Regular cardiac myocyte (primary cell): ENCODE results near the gene GRK2. TPM values are rescaled to one million over a fixed set of nuclear protein-coding genes. Genes with fewer than 3 reads are reported as not detected.

Source experiments
- total RNA-seq: library from RNA; depleted of rRNA; stranded (reverse); fragments of >200 nt; gene quantifications from 2 replicates; pipeline ENCODE4 v1.2.3, GENCODE V29; 2014

Gene GRK2
- total RNA-seq: 24.0 and 41.6 TPM in 2 replicates

DNA sequence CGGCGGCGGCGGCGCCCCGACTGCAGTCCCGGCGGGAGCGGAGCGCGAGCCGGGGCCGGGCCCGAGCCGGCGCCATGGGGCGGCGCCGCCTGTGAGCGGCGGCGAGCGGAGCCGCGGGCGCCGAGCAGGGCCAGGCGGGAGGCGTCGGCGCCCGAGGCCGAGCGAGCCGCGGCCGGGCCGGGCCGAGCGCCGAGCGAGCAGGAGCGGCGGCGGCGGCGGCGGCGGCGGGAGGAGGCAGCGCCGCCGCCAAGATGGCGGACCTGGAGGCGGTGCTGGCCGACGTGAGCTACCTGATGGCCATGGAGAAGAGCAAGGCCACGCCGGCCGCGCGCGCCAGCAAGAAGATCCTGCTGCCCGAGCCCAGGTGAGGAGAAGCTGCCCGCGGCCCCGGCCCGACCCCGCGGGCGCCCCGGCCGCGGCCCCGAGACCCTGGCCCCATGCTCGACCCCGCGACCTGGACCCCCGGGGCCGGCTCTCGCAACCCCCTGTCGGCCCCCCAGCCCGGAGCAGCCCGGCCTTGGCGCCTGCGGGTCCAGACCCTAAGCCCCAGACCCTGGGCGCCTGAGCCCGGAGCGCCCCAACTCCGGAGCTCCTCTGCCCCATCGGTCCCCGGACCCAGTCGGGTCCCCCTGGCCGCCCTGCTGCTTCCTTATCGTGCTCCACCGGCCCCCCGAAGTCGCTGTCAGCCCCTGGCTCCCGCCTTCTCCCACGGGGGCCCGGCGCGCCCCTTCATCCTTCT lies at the start of gene GRK2:
GRK2 (plus strand) TSS at position 25 of the 739 bp plus-strand sequence; CDS start at position 252, 227 bp downstream.

DNA sequence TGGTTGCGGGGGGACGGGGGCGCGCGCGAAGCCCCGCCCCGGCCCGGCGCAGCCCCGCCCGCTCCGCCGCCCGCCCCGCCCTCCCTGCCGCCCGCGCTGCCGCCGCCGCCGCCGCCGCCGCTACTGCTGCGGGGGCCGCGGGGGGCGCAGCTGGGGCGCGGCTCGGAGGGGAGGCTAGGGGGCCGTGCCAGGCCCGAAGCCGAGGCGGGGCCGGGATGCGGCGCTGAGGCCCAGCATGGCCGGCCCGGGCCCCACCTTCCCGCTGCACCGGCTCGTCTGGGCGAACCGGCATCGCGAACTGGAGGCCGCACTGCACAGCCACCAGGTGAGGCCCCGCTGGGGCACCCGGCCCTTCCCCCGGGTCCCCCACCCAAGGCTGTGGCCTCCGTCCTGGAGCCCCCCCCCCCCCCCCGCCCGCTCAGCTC lies 23.0 kb downstream of the GRK2 start, which contains the start of gene ANKRD13D:
ANKRD13D (plus strand) TSS at position 78 of the 425 bp plus-strand sequence; CDS start at position 236, 158 bp downstream.

DNA sequence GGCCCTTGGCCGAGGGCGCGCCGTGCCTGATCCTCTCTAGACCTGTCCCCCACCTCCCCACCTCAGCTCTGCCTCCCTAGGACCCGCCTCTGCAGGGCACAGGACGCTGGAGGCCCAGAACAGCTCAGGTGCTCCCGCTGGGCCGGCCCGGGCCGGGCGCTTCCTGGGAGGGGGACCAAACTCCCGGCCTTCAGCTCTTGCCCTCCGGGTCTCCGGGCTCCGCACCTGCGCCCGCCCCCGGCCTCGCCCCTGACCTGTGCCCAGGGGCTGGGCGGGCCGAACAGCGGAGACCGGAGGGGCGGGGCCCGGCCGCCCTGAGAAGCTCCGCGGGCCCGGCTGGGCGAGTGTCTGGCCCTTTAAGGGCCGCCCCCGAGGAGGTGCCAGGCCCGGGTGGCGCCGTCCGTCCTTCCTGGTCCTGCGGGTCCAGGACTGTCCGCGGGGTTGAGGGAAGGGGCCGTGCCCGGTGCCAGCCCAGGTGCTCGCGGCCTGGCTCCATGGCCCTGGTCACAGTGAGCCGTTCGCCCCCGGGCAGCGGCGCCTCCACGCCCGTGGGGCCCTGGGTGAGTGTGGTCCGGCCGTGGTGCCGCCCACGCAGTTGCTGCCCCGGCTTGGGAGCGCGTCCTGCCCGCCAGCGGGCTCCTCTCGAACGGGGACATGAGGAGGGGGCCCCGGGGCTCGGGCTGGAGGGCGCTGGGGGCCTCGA lies 37.0 kb downstream of the GRK2 start, which contains the start of gene SSH3:
SSH3 (plus strand) TSS at position 399 of the 703 bp plus-strand sequence; CDS start at position 495, 96 bp downstream.

Other genes with a start within 250 kb of the GRK2 start
- gene SYT12, start 243.3 kb upstream of the GRK2 start, total RNA-seq: 0.19 and 2.0 TPM in 2 replicates
- 6.2 and 6.5 TPM in 2 replicates for gene RHOD, start 209.6 kb upstream of the GRK2 start, total RNA-seq
- gene KDM2A, start 147.2 kb upstream of the GRK2 start, total RNA-seq: 38.9 and 40.3 TPM in 2 replicates
- 33.3 and 33.7 TPM in 2 replicates for gene ANKRD13D, start 22.8 kb downstream of the GRK2 start, total RNA-seq
- gene SSH3, start 37.1 kb downstream of the GRK2 start, total RNA-seq: 5.6 and 14.9 TPM in 2 replicates
- 58.6 and 74.8 TPM in 2 replicates for gene POLD4, start 87.1 kb downstream of the GRK2 start, total RNA-seq
- 3.4 and 7.1 TPM in 2 replicates for gene CLCF1, start 107.1 kb downstream of the GRK2 start, total RNA-seq
- 3.3 and 6.2 TPM in 2 replicates for gene RAD9A, start 125.5 kb downstream of the GRK2 start, total RNA-seq
- gene PPP1CA, start 135.4 kb downstream of the GRK2 start, total RNA-seq: 87.7 and 243 TPM in 2 replicates
- not detected in 2 replicates for gene TBC1D10C, start 137.6 kb downstream of the GRK2 start, total RNA-seq
- gene CARNS1, start 149.2 kb downstream of the GRK2 start, total RNA-seq: 0.19 and 0.28 TPM in 2 replicates
- 29.6 and 50.6 TPM in 2 replicates for gene RPS6KB2, start 162.0 kb downstream of the GRK2 start, total RNA-seq
- gene PTPRCAP, start 171.2 kb downstream of the GRK2 start, total RNA-seq: 0.19 and 0.28 TPM in 2 replicates
- gene CORO1B, start 177.0 kb downstream of the GRK2 start, total RNA-seq: 90.7 and 149 TPM in 2 replicates
- not detected in 2 replicates for gene GPR152, start 186.3 kb downstream of the GRK2 start, total RNA-seq
- gene CABP4, start 188.9 kb downstream of the GRK2 start, total RNA-seq: 0.28 and 0.38 TPM in 2 replicates
- 20.3 and 30.7 TPM in 2 replicates for gene TMEM134, start 202.8 kb downstream of the GRK2 start, total RNA-seq
- 69.1 and 75.7 TPM in 2 replicates for gene AIP, start 216.6 kb downstream of the GRK2 start, total RNA-seq
- gene PITPNM1, start 238.9 kb downstream of the GRK2 start, total RNA-seq: 16.1 and 18.3 TPM in 2 replicates
- gene CDK2AP2, start 241.7 kb downstream of the GRK2 start, total RNA-seq: 16.6 and 20.9 TPM in 2 replicates